Measurements from ENCODE around the gene HTR1D.
"Not testable (repeated sequence)": the region's sequence is repeated elsewhere in the genome, so short reads cannot be mapped to it uniquely, and the experiment has no call there.

HTR1D gene

GRCh38 chr1:23217421-23218115 lies at the start of gene HTR1D:
Gene HTR1D, minus strand, starts transcription at chr1:23217502. Its CDS starts 23,283 bp downstream, at chr1:23194219.
- no peak for DNase-seq (ENCODE audit: low spot score)

- DNase-seq (ENCODE audit: low spot score) = no peak
Observed at GRCh38 chr1:23263380-23263887, 46.1 kb upstream of the HTR1D start.

GRCh38 chr1:23258082-23258481 lies 40.8 kb upstream of the HTR1D start:
- DNase-seq (ENCODE audit: low spot score) = not testable (repeated sequence)

GRCh38 chr1:23257371-23257770 lies 40.1 kb upstream of the HTR1D start:
- not testable (repeated sequence) for DNase-seq (ENCODE audit: low spot score)

GRCh38 chr1:23254584-23254983 lies 37.3 kb upstream of the HTR1D start:
- no peak for DNase-seq (ENCODE audit: low spot score)

GRCh38 chr1:23251812-23252211 lies 34.5 kb upstream of the HTR1D start:
- no peak for DNase-seq (ENCODE audit: low spot score)

GRCh38 chr1:23249787-23250454 lies 32.6 kb upstream of the HTR1D start:
- DNase-seq (ENCODE audit: low spot score) = no peak

- no peak for DNase-seq (ENCODE audit: low spot score)
Observed at GRCh38 chr1:23247276-23247675, 30.0 kb upstream of the HTR1D start.

GRCh38 chr1:23246274-23246673 lies 29.0 kb upstream of the HTR1D start:
- no peak for DNase-seq (ENCODE audit: low spot score)

- DNase-seq (ENCODE audit: low spot score) = no peak
Observed at GRCh38 chr1:23244256-23244761, 27.0 kb upstream of the HTR1D start.

- DNase-seq (ENCODE audit: low spot score) = no peak
Observed at GRCh38 chr1:23242414-23242813, 25.1 kb upstream of the HTR1D start.

- no peak for DNase-seq (ENCODE audit: low spot score)
Observed at GRCh38 chr1:23239638-23240295, 22.5 kb upstream of the HTR1D start.

GRCh38 chr1:23238565-23238964 lies 21.3 kb upstream of the HTR1D start:
- DNase-seq (ENCODE audit: low spot score) = no peak

- no peak for DNase-seq (ENCODE audit: low spot score)
Observed at GRCh38 chr1:23237508-23237907, 20.2 kb upstream of the HTR1D start.

- no peak for DNase-seq (ENCODE audit: low spot score)
Observed at GRCh38 chr1:23227806-23228205, 10.5 kb upstream of the HTR1D start.

- peak; percentile 78 for DNase-seq (ENCODE audit: low spot score)
Observed at GRCh38 chr1:23224739-23225648, 7.7 kb upstream of the HTR1D start.

- not testable (repeated sequence) for DNase-seq (ENCODE audit: low spot score)
Observed at GRCh38 chr1:23223963-23224362, 6.7 kb upstream of the HTR1D start.

GRCh38 chr1:23223490-23223951 lies 6.2 kb upstream of the HTR1D start:
- DNase-seq (ENCODE audit: low spot score) = not testable (repeated sequence)

- no peak for DNase-seq (ENCODE audit: low spot score)
Observed at GRCh38 chr1:23222742-23223141, 5.4 kb upstream of the HTR1D start.

GRCh38 chr1:23222331-23222730 lies 5.0 kb upstream of the HTR1D start:
- DNase-seq (ENCODE audit: low spot score) = no peak

GRCh38 chr1:23221107-23221506 lies 3.8 kb upstream of the HTR1D start:
- DNase-seq (ENCODE audit: low spot score) = no peak
